Measurements from ENCODE around the gene ZIC2.

The ZIC2 gene

DNA sequence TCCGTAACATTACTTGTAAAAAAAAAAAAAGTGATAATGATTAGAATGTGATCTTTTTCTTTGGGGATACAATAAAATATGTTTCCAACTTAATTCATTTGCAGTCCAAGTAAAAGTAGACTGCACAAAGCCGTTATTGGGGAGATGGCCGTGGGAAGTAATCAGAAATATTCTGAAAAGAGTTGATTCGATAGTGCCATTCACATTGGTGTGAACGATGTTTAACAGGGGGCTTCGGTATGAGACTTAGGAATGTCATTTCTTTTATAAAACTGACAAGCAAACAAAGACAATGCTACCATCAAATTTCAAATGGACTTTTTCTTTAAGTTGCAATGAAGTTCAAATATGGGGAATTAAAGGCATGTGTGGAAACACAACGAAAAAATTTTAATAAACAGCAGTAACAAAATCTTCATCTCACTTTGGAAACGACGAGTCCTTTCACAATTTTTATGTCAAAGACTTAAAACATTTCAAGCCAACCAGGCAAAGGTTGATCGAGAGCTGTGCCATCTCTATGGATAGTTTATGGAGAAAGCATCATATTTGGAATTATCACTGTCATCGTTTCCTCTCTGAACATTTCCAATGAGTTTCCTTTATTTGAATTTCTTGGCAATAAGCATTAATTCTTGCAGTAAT lies 8.3 kb upstream of the ZIC2 start:
- no peak for DNase-seq

DNA sequence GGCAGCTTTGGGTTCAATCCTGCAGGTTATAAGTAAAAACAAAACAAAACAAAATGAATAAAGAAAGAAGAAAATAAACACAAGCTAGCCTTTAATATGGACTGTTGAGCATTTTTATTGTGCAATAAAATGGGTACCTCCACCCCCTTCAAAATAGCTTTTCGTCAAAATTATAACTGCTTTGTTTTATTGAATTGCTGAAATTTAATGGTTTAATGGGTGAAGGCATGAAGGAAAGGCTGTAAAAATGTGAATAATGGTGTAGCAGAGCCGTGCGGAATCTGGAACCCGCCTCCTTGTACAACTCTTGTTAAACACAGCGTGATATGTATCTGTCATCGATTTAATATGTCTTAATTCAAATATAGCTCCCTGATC lies 7.8 kb upstream of the ZIC2 start:
- no peak for DNase-seq

- DNase-seq = no peak
Measured at GRCh38 chr13:99974296-99974938, 7.2 kb upstream of the ZIC2 start.

DNA sequence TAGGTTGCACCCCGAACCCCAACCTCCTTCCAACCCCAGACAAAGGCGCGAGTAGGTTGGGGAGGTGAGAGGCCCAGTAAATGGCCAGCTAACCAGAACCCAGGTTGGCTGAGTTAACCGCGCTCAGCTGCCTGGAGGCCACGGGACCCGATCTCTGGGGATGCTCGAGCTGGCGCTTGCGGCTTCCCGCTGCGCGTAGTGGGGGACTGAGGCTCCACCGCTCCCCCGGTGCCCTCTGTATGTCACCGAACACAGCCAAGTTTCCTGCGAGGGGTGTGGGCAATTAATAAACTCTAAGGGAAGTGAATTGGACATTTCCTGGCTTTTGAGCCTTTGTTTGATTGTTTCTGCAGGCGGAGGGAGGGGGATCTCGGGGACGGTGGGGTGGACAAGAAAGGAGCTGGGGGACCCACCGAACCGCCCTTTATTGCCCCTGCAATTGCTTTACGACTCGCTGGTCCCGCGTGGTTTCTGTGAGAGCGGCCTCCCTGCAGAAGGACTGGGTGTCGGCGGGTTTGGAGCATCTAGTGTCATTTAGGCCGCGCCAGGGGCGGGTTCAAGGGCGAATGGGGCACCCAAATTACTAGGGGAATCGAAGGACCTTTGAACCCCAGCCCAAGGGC lies 6.5 kb upstream of the ZIC2 start:
- no peak for DNase-seq

- DNase-seq = no peak
Measured at GRCh38 chr13:99975626-99976025, 6.0 kb upstream of the ZIC2 start.

DNA sequence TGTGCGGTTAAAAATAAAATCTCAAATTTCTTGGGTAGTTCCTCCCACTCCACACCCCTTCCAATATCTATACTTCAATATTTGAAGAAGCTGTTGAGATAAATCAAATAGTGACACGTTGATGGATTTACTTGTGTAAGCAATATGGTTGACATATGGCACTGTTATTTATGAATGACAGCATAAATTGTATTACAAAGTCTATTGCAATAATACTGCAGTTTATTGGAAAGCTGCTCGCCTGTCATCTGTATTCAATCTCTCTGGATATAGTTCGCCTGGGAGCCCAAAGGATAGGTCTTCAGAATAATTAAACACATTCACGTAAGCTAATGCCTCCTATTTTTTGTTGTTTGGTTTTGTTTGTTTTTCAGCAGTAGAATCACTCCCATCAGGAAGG lies 5.0 kb upstream of the ZIC2 start:
- DNase-seq = no peak

GRCh38 chr13:99977334-99977911 lies 4.2 kb upstream of the ZIC2 start:
- DNase-seq = no peak

- no peak for DNase-seq
Measured at GRCh38 chr13:99977912-99978798, 3.4 kb upstream of the ZIC2 start.

DNA sequence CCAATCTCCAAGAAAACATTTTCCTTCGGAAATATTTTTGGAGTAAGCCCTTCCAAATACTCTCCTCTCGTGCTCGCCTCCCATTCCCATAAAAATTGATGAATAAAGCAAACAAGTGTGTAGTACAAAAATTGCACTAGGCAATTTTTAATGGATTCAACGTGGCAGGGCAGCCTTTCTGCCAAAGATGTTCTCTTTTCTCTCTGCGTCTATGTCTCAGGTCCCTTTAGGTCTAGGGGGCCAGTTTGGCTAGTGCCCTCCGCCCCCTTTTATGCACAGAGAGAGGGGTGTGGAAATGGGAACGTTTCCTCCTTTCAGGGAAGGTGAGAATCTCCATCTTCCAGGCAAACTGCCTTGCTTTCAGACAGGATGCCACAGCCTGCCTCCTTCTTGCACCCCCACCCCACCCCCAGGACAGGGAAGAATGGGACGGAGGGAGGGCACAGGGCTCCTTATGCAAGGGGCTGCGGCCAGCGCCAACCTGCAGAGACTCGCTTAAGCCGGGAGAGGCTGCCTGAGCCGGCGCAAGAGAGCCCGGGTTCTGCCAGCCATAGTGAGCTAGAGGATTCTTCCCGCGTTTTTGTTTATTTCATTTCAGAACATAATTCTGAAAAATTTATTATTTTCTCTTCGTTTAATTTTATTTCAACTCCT lies 2.7 kb upstream of the ZIC2 start:
- peak in 8 of 58 donors; percentile 37 to 57 (median 44) for DNase-seq

GRCh38 chr13:99979453-99980200 lies 2.0 kb upstream of the ZIC2 start:
- no peak for DNase-seq

DNA sequence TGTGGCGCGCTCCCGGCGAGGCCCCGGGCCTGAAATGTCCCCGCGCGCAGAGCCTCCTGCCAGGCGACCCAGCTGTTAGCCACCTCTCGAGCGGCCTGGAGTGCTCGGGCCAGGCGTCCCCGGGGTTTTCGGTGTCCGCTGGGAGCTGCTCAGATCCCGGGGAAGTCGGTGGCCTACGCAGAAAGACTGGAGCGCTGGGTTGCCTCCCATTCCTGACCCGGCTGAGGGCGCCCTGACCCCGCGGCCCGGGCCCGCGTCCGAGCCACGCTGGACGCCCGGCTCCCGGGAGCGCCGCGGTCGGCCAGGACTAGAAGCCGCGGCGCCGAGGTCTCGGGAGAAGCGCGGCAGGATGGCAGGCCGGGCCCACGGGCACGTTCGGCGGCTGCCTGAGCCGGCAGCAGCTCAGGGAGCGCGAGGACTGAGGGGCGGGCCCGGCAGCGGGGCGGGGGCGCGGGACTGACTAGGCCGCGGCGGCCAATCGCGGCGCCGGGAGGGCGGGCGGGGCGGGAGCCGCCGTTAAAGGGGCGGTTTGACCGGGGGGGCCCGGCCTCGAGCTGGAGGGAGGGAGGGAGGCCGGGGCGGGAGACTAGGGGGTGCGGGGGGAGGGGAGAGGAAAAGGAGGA lies 1.3 kb upstream of the ZIC2 start:
- peak in 40 of 58 donors; percentile 17 to 80 (median 58) for DNase-seq

GRCh38 chr13:99980824-99981734 lies 505 bp upstream of the ZIC2 start:
- peak in 22 of 58 donors; percentile 36 to 75 (median 66) for DNase-seq

- no peak for DNase-seq
Measured at GRCh38 chr13:99982036-99982730, 599 bp downstream of the ZIC2 start.

GRCh38 chr13:99982731-99983498 lies 1.3 kb downstream of the ZIC2 start:
- no peak for DNase-seq

DNA sequence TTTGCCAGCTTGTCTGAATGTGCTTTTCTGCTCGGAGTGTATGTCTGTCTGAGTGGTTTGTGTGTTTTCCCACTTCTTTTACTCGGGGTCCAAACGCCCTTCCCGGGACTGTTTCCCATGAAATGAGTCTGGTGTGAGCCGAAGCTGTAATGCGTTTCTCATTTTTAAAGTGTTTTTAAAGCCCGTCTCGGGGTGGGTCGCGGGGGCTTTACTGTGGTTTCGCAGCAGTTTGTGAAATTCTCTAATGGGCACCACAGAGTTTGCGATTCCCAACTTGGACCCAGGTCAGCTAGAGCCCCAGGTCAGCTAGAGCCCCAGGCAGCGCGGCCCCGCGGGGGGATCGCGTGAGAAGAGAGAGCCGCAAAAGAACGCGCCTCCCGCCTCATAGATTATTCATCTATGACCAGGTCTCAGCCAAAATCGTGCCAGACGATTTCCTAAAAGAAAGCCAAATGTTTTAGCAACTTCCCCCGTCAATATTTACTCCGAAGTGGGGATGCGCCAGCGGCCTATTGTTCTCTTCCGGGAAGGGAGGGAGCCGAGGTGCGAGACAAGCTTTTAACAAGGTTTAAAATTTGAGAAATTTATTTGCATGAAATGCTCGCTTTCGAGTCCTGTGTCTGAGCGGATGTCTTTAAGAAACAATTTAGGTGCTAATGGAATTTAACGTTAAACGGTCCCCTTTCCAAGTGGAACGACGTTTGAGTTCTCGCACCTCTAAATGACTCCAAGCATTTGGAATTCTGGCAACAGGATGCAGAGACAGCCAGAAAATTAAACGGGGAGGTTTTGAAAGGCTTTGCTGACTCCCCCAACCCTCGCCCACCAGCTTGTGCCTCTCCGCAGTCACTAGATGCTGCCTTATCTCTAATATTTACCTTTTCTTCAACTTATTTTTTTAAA lies 2.2 kb downstream of the ZIC2 start:
- no peak for DNase-seq
